AG08395 (cell line): ENCODE results near the gene COA5.

Experiments
- DNase-seq: peaks from one replicate; pipeline ENCODE4 v3.0.0; 2012; ENCODE audit warnings: mixed read lengths, low spot score

The COA5 gene

DNA sequence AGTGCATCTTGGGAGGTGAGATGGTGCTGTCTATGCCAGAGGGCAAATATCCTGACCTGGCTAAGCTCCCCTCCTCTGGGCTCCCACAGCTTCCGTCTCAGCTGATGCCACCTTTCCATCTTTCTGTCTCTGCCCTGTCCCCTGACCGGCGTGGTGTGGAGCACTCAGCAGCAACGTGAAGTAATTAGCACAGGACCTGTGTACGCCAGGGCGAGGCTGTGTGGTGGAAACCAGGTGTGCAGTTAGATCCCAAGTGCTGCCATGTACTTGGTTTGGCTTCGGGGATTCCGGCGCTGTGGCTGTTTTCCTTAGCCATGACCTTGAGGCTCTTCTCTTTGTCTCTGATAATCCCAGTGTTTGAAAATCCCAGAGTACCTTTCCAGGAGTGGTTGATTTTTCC lies 36.5 kb downstream of the COA5 start:
- no peak for DNase-seq

DNA sequence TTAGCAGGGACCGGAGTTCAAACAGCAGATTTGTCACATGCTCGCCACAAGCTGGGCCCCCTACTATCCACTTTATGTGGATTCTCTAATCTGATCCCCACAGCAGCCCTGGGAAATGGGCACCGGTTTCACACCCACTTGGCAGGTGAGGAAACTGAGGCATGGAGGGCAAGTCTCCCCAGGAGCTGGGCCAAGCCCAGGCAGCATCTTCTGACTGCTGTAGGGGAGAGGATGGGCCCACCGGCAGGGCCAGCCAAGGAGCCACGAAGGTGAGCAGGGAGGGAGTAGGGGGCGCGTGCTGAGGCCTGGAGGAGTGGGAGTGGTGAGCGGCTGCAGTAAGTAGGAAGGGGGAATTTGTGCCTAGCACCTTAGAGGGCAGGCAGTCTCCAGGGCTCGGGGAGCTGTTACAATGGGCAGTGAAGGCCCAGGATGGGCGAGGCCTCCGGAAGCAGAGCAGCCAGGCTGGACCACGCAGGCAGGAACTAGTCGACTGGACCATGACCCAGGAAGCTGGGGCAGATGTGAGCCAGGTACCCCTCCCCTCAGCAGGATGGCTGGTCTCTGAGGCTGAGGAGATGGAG lies 37.1 kb downstream of the COA5 start:
- DNase-seq, result no peak

DNA sequence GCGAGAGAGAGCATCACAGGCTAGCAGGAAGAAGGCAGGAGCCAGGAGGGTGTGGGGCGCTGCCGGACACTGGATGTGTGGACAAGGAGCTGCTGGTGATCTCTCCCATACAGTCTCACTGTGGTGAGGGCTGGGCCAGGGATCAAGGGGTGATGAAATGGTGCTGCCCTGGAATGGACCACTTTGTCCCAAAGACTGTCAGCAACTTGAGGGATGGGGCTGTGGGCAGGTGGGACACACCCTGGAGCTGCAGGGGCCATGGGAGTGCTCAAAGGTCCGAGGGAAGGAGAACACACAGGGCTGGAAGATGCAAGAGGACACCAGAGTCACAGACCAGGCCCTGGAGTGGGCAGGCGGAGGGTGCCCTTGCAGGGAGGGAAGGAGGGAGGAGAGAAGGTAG lies 38.0 kb downstream of the COA5 start:
- no peak for DNase-seq

GRCh38 chr2:98569915-98570314 lies 38.4 kb downstream of the COA5 start:
- DNase-seq, result no peak

- DNase-seq, result peak; percentile 46
Measured at GRCh38 chr2:98569197-98569793, 39.0 kb downstream of the COA5 start.

GRCh38 chr2:98568161-98568956 lies 40.0 kb downstream of the COA5 start:
- DNase-seq, result peak; percentile 30

- DNase-seq, result no peak
Measured at GRCh38 chr2:98565941-98566340, 42.4 kb downstream of the COA5 start.

DNA sequence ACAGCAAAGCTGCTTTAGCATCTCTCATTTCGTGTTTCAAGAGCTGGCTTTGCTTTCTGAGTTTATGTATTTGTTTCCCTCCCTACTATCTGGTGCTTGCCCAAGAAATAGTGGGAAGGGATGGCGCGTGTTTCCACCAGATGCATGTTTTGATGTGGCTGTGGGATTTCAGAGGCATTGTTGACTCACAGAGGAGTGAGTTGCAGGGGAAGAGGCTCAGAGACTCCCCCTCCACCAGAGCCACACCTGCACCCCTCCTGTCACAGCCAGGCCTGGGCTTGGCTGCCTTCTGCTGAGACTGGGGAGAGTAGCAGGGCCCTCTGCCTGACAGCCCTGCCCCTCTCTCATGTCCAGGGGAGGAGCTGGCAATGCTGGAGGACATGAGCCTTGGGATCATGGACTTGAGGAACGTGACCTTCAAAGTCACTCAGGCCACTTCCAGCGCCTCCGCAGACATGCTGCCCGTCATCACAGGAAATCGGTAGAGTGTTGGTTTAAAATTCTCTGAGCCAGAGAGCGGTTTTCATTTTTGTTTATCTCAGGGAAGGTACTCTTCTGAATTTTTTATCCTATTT lies 42.9 kb downstream of the COA5 start:
- no peak for DNase-seq

- DNase-seq, result no peak
Measured at GRCh38 chr2:98564541-98565132, 43.7 kb downstream of the COA5 start.

GRCh38 chr2:98563394-98563793 lies 44.9 kb downstream of the COA5 start:
- DNase-seq, result no peak

DNA sequence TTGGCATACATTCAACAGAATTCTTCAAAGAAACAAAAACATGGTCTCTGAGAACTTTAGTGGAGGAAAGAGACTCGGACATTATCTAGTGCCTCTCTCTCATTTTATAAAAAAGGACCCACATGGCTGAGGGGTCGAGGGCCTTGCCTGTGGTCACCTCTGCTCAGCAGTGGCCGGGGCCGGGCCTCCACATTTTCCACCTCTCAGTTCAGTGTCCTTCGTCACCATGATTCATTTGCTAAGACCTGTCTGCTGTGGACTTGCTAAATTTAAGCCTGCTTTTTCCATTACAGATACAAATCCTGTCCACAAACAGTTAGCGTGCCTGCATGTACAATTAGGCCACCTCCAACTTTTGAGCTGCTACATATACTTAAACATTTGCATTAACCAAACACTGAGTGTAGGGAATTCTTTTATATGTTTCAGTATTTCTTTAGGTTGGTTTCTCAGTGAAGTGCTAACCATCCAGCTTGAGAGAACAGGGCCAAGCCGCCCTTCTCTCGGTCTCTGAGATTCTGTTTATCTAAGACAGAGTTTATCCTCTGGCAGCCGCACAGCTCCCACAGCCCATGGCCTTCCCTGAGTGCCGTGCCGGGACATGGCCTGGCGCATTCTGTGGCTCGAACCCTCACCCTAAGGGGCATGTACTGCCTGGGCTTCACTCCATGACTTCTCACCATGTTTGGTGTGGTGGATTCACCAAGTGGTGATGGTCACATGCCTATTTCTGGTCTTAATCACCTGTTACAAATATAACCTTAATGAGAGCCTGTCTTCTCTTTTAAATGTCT lies 46.2 kb downstream of the COA5 start:
- no peak for DNase-seq

DNA sequence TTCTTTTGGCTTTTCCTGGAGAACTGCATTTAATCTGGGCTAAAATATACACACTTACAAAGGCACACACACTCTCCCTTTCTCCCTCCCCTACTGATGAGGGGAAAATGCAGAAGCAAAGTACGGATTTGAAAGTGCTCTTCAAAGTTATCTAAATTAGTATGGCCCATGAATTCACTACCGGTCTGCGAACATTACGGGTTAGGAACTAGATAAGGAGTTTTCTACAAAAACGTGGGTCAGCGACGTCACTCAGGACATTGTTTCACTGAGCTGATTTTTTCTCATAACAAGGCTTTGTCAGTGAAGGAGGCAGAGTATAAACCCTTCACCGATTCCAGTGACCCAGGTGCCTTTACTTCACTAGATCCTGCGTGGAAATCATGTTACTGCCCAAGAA lies 47.3 kb downstream of the COA5 start:
- DNase-seq, result no peak

GRCh38 chr2:98560256-98560771 lies 48.0 kb downstream of the COA5 start:
- peak; percentile 88 for DNase-seq

DNA sequence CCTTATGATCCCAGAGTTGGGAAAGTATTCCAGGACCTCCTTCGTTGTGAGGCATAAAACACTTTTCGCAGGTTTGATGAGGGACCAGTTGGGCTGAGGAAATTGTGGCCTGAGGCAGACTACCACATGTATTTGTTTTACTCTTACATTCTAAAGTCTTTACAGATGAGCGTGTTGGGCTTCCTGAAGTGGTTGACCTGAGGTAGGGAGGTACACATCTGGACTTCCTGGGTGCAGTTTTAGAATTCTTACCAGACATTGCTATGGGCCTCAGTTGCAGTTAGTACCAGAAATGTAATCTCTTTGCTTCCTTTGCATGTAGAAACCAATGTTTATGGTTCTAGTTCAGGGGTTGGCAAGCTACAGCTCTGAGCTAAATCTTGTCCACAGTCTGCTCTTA lies 48.7 kb downstream of the COA5 start:
- no peak for DNase-seq

DNA sequence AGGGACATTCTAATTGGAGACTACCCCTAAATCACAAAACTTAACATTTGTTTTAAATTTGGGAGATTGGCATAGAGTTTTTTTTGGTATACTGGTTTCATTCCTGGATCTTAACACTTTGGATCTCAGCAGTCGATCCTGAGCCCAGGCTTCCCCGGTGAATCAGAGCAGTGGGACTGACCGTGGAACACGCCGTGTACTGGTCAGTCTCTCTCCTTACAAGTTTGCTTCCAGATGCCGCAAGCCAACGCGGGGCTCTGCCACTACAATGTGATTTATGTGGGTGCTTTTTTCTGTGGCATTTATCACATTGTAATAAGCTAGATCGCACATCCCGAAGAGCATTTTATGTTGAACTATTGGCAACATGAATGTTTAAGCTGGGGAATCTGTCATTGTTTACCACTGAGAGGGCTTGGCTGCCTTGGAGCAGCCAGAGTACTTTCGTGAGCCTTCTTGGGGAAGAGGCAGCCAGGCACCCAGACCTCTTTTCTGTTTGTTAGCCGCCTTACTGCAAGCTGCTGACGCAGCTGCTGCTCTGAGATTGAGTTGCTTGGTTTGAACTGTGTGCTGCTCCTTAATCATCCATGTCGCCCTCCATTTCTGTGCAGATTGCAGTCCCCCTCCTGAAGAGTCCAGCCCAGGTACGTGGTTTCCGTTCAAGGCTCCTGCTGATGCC lies 49.3 kb downstream of the COA5 start:
- DNase-seq, result no peak

DNA sequence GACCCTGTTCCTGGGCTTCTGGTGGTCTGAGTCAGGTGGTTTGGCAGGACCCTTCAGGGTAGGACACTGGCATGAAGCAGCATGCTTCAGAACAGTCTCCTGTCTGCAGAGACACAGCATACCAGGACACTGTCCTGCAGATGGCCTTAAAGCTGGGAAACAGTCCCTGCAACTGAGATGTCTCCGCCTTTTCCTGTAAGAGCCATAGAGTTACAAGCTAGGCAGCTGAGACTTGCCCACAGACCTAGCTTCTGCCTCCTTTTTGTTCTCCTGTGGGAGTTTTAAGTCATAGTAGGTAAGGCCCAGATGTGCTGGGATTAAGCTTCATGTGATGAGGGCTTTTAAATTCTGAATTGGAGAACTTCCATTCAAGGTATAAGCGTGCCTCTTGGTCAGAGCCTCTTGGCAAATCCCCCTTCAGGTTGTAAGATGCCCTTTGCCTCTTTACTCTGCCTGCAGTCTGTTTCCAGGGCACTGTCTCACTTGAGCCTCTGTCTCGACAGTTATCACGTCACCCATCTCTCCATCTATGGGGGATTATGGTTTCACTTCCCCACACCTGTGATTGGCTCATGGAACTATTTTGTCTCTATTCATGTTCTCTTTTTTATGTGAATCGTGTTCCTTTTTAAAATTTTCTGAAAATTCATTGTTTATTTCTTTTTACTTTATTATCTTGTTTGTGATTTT lies 51.8 kb downstream of the COA5 start:
- no peak for DNase-seq

DNA sequence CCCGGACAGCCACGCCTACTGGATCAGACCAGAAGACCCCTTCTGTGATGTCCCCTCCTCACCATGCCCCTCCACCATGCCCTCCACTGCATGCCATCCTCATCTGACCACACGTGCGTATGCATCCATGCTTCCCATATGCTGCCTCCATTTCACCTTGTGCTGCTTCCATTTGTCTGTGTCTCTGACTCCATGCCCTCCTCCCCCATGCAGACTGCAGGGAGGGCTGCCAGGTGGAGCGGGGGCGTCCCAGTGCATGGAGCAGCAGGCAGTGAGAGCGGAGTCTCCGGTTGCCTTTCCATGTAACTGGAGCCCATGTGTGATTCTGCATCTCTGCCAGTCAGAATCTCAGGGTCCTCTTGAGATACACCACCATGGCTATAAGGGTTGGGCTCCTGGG lies 52.6 kb downstream of the COA5 start:
- DNase-seq, result no peak

- DNase-seq, result no peak
Measured at GRCh38 chr2:98554116-98554861, 54.0 kb downstream of the COA5 start.

GRCh38 chr2:98552499-98553179 lies 55.7 kb downstream of the COA5 start:
- peak; percentile 38 for DNase-seq
